Keratinocyte (primary cell): ENCODE results near the gene FIBP. TPM values are rescaled to one million over a fixed set of nuclear protein-coding genes. Genes with fewer than 3 reads are reported as not detected.
A peak's percentile ranks its signal among the peaks of the same experiment; 100 is the strongest.

ENCODE experiments used
- DNase-seq: peaks from one replicate; pipeline ENCODE4 v3.0.0-alpha.2; 2011; ENCODE audit warnings: low read depth, missing footprints, low spot score
- FAIRE-seq: peaks from 2 replicates; lab custom pipeline; 2011; peaks lifted over from hg19 to GRCh38; lab: Jason Lieb, UNC
- H2AFZ ChIP-seq: 2 replicates; pipeline ENCODE4 v1.6.0; 2012; ENCODE audit warnings: low read length, control low read depth, inconsistent platforms; ENCODE audit not compliant: control insufficient read depth
- H3K27ac ChIP-seq: 2 replicates; pipeline ENCODE4 v1.5.1; 2011; ENCODE audit warnings: low read length; ENCODE audit not compliant: control insufficient read depth, insufficient read depth
- H3K27me3 ChIP-seq: 3 replicates; pipeline ENCODE4 v1.6.0; 2011; ENCODE audit warnings: low read length; ENCODE audit not compliant: control insufficient read depth, insufficient read depth; ENCODE audit errors: extremely low read depth
- H3K36me3 ChIP-seq, 2 experiments: 2 replicates in 1 of 2; 3 replicates in 1 of 2; pipeline ENCODE4 v1.5.1; 2011; ENCODE audit warnings: low read length in 2 of 2, mild to moderate bottlenecking in 1 of 2; ENCODE audit not compliant: control insufficient read depth in 2 of 2, insufficient read depth in 2 of 2; ENCODE audit errors: extremely low read depth in 1 of 2
- H3K4me1 ChIP-seq: 3 replicates; pipeline ENCODE4 v1.5.1; 2011; ENCODE audit warnings: low read length; ENCODE audit not compliant: control insufficient read depth, insufficient read depth; ENCODE audit errors: extremely low read depth
- H3K4me2 ChIP-seq: 3 replicates; pipeline ENCODE4 v1.6.0; 2011; ENCODE audit warnings: low read depth, low read length; ENCODE audit not compliant: control insufficient read depth, insufficient read depth; ENCODE audit errors: extremely low read depth
- H3K4me3 ChIP-seq, 3 experiments: fragments of 200-600 bp in 1 of 3; sonication (generic) in 1 of 3; 2 replicates in 2 of 3; 3 replicates in 1 of 3; pipeline ENCODE4 v1.5.1; 2011 to 2016; ENCODE audit warnings: low read length in 3 of 3, mild to moderate bottlenecking in 3 of 3, control low read depth in 2 of 3, inconsistent platforms in 1 of 3, low read depth in 1 of 3, mixed read lengths in 1 of 3, mixed run types in 1 of 3, moderate library complexity in 1 of 3; ENCODE audit not compliant: control insufficient read depth in 2 of 3, insufficient read depth in 2 of 3; ENCODE audit errors: extremely low read depth in 1 of 3
- H3K79me2 ChIP-seq: 2 replicates; pipeline ENCODE4 v1.6.0; 2012; ENCODE audit warnings: low read length; ENCODE audit not compliant: control insufficient read depth, insufficient read depth
- H3K9ac ChIP-seq: 3 replicates; pipeline ENCODE4 v1.6.0; 2011; ENCODE audit warnings: low read length; ENCODE audit not compliant: control insufficient read depth, insufficient read depth; ENCODE audit errors: extremely low read depth
- H3K9me1 ChIP-seq: 3 replicates; pipeline ENCODE4 v1.6.0; 2011; ENCODE audit warnings: low read length; ENCODE audit not compliant: control insufficient read depth, insufficient read depth; ENCODE audit errors: extremely low read depth
- H3K9me3 ChIP-seq: 2 replicates; pipeline ENCODE4 v1.5.1; 2012; ENCODE audit warnings: low read depth, low read length; ENCODE audit not compliant: control insufficient read depth
- H4K20me1 ChIP-seq: 3 replicates; pipeline ENCODE4 v1.6.0; 2011; ENCODE audit warnings: low read length; ENCODE audit not compliant: control insufficient read depth, insufficient read depth; ENCODE audit errors: extremely low read depth
- CTCF ChIP-seq, 3 experiments: IDR thresholded peaks in 1 of 3; conservative IDR thresholded peaks in 1 of 3; optimal IDR thresholded peaks in 1 of 3; 2 replicates in 2 of 3; 3 replicates in 1 of 3; pipeline versions ENCODE3 to v1.5.1; 2011; ENCODE audit warnings: low read length in 3 of 3, mild to moderate bottlenecking in 3 of 3, moderate library complexity in 2 of 3, control low read depth in 1 of 3, inconsistent platforms in 1 of 3; ENCODE audit not compliant: insufficient read depth in 2 of 3; ENCODE audit errors: extremely low read depth in 1 of 3
- EZH2 ChIP-seq: IDR thresholded peaks from one replicate; pipeline ENCODE4 v1.6.1; 2012; ENCODE audit warnings: inconsistent platforms, mild to moderate bottlenecking, low read length, moderate library complexity
- dilution Hi-C: fragments of 300-500 bp; cut with MboI; formaldehyde crosslinking; loops from one replicate; pipeline ENCODE4 v1.7.0; 2020; ENCODE audit warnings: low sequenced_read_pairs; ENCODE audit not compliant: extremely low pct_ligation_motif_present
- polyA plus RNA-seq, 5 experiments: library from polyadenylated mRNA; depleted of rRNA in 3 of 5; stranded (reverse) in 3 of 5; stranded (forward) in 1 of 5; unstranded in 1 of 5; fragments of >200 nt; gene quantifications; 1 replicate in 1 of 5; 2 replicates in 3 of 5; 3 replicates in 1 of 5; pipeline versions ENCODE4 v1.2.1 to v1.2.3, GENCODE V29; 2011 to 2012; ENCODE audit warnings: missing spikeins in 2 of 5, low read depth in 1 of 5, low replicate concordance in 1 of 5

FIBP gene
- polyA plus RNA-seq, 1 donor (not counting 4 experiments of a cell fraction or from before 2014, with no cell fraction given), result 95.1 TPM

- H3K27ac ChIP-seq, result peak within 1 kb of the TSS; percentile 90
- peak within 1 kb of the TSS; percentile 83 to 96 (median 91) for H3K4me3 ChIP-seq
- peak within 1 kb of the TSS; percentile 92 for H3K4me2 ChIP-seq
- FAIRE-seq, result no peak
- peaks cover 18% of the 10 kb centered on the region for H4K20me1 ChIP-seq
- H3K9me3 ChIP-seq, result no peaks in the 10 kb centered on the region
- TF ChIP-seq EZH2 (no peak), CTCF (optimal IDR thresholded peaks at IDR 0.05 in 1 of 3, IDR thresholded peaks at IDR 0.05 in 1 of 3, conservative IDR thresholded peaks at IDR 0.05 in 1 of 3; ENCODE audit: extremely low read depth in 1 of 3, insufficient read depth in 2 of 3, low read length in 3 of 3) (peak; percentile 84 to 92 (median 91))
- H3K9me1 ChIP-seq, result peaks cover 7% of the 10 kb centered on the region
- no peaks in the 10 kb centered on the region for H3K27me3 ChIP-seq
- H2AFZ ChIP-seq, result peak within 1 kb of the TSS; percentile 79
- peaks cover 38 to 48% of the 10 kb centered on the region in 2 experiments for H3K36me3 ChIP-seq
- H3K9ac ChIP-seq, result peak within 1 kb of the TSS; percentile 83
- H3K79me2 ChIP-seq, result peaks cover 53% of the 10 kb centered on the region
- H3K4me1 ChIP-seq, result peaks cover 29% of the 10 kb centered on the region
- dilution Hi-C loops, result no loop called here
- DNase-seq, result peak; percentile 94
Observed at GRCh38 chr11:65860278-65861164, 27.8 kb downstream of the FIBP start, which contains the start of gene MUS81. TSS of gene MUS81 (plus strand) at chr11:65860433. CDS start at chr11:65860754, 321 bp downstream.

GRCh38 chr11:65859812-65860277 lies 28.4 kb downstream of the FIBP start:
- peaks cover 60% of the 10 kb centered on the region for H3K79me2 ChIP-seq
- peaks cover 32% of the 10 kb centered on the region for H3K4me1 ChIP-seq
- peaks cover 38 to 50% of the 10 kb centered on the region in 2 experiments for H3K36me3 ChIP-seq
- H2AFZ ChIP-seq, result peak overlapping the region; percentile 77
- H3K9ac ChIP-seq, result peak overlapping the region; percentile 83
- DNase-seq (no peak), FAIRE-seq (no peak)
- peak overlapping the region; percentile 90 for H3K27ac ChIP-seq
- H3K9me1 ChIP-seq, result peaks cover 7% of the 10 kb centered on the region
- dilution Hi-C loops, result no loop called here
- peaks cover 25% of the 10 kb centered on the region for H4K20me1 ChIP-seq
- no peaks in the 10 kb centered on the region for H3K9me3 ChIP-seq
- TF ChIP-seq EZH2 (no peak), CTCF (optimal IDR thresholded peaks at IDR 0.05 in 1 of 3, IDR thresholded peaks at IDR 0.05 in 1 of 3, conservative IDR thresholded peaks at IDR 0.05 in 1 of 3; ENCODE audit: extremely low read depth in 1 of 3, insufficient read depth in 2 of 3, low read length in 3 of 3) (no peak)
- peak overlapping the region; percentile 92 for H3K4me2 ChIP-seq
- H3K27me3 ChIP-seq, result no peaks in the 10 kb centered on the region
- H3K4me3 ChIP-seq, result peak overlapping the region; percentile 83 to 96 (median 91)
